Measurements from ENCODE around the gene CNTN1.

Gene CNTN1

DNA sequence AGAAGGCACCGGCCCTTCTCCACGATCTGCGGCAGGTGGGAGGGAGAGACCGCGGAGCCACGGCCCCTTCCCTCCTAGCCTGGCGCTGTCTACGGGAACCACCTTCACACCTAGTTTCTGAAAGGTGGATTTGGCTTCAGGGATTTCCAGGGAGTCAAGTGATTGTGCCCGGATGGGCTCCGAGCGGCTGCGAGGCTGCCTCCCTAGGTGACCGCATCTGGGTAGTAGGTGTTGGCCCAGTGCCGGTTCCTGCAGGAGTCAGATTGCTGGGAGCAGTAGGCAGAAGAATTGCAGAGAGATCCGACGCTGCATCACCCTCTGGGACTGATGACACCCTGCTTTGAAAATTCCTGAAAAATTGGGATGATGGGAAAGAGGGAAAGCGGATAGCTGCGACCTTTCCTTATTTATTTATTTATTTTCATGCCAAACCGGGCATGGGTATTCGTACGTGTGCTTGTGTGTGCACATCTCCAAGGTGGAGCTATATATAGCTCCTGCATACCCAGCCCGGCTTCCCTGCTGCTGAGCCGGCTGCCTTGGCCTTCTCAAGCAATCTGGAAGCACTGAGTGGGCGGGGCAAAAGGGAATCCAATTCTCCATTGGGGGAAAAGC is 1.1 kb downstream of the CNTN1 start:
- TF ChIP-seq, protein P1, sequence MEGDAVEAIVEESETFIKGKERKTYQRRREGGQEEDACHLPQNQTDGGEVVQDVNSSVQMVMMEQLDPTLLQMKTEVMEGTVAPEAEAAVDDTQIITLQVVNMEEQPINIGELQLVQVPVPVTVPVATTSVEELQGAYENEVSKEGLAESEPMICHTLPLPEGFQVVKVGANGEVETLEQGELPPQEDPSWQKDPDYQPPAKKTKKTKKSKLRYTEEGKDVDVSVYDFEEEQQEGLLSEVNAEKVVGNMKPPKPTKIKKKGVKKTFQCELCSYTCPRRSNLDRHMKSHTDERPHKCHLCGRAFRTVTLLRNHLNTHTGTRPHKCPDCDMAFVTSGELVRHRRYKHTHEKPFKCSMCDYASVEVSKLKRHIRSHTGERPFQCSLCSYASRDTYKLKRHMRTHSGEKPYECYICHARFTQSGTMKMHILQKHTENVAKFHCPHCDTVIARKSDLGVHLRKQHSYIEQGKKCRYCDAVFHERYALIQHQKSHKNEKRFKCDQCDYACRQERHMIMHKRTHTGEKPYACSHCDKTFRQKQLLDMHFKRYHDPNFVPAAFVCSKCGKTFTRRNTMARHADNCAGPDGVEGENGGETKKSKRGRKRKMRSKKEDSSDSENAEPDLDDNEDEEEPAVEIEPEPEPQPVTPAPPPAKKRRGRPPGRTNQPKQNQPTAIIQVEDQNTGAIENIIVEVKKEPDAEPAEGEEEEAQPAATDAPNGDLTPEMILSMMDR (IDR thresholded peaks at IDR 0.05; ENCODE audit: low read length, missing control alignments) = no peak
- no peak overlapping the region for H3K4me3 ChIP-seq (replicated peaks; ENCODE audit: low read depth, low read length)
- no peak for DNase-seq (ENCODE audit: low read depth)

DNA sequence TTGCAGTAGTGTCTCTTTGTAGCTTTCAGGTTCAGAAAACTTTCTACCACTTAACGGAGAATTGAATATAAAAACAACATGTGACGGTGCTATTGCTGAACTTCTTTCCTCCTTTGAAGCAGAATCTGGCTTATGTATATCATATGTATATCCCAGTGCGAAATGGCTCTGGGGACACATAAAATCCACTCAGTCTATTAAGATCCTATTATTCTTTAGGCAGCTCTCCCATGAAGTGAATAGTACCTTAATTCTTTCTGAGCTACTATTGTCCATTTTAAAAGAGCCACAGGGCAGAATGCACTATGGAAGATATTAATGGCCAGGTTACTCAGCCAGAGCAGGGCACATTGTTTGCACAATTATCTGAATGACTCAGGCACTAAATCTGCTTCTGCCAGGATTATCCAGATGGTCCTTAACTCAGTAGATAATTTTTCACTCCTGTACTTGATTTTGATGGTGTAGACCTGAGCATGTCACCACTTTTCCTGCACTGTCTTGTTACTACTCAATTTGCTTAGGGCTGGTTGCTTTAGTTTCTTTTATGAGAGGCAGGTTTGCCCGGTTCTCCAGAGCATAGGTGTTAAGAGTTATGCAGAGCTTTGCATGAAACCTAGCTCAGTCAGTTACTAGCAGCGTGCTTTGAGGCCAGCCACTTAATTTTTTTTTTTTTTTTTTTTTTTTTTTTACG is 5.5 kb downstream of the CNTN1 start:
- no peak for DNase-seq (ENCODE audit: low read depth)
- H3K4me3 ChIP-seq (replicated peaks; ENCODE audit: low read depth, low read length) = no peak overlapping the region
- TF ChIP-seq, protein P1 (IDR thresholded peaks at IDR 0.05; ENCODE audit: low read length, missing control alignments) = no peak

DNA sequence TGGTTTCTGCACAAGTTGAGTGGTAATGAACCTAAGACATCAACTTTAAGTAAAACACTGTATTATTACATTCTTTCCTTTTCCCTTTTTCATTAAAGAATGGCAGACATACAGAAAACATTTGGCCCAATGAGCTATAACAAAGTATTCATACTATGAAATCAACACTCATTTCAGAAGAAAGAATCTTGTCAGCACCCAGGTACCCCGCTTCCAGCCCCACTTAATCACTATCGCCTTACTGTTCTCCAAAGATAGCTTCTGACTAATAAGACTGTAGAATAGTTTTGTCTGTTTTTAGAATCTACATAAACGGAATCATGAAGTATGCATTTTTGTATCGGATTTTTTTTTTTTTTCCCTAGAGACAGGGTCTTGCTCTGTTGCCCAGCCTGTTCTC is 9.5 kb downstream of the CNTN1 start:
- no peak for DNase-seq (ENCODE audit: low read depth)
- TF ChIP-seq, protein P1 (IDR thresholded peaks at IDR 0.05; ENCODE audit: low read length, missing control alignments) = no peak

DNA sequence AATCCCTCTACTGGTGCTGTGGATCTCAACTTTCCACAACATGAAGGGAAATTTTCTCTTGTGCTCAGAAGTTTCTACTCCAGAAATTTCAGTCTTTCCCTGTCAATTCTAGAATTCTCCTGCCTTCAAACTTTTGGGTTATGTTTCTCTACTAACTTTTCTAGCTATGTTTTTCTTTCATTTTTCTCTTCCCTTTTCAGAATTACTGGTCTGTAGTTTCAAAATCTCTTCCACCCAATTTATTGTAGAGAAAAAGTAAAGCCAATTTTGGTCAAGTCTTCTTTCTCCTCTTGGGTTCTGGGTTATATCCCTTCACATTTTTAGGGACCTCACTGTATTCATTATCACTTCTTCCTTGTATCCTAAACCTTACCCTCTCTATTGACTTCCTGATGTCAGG is 18.9 kb downstream of the CNTN1 start:
- DNase-seq (ENCODE audit: low read depth) = no peak
- no peak overlapping the region for H3K4me3 ChIP-seq (replicated peaks; ENCODE audit: low read depth, low read length)
- TF ChIP-seq, protein P1 (IDR thresholded peaks at IDR 0.05; ENCODE audit: low read length, missing control alignments) = no peak

More for the DNA sequence above, 9.5 kb downstream of the CNTN1 start:
- no peak overlapping the region for H3K4me3 ChIP-seq (replicated peaks; ENCODE audit: low read depth, low read length)

DNA sequence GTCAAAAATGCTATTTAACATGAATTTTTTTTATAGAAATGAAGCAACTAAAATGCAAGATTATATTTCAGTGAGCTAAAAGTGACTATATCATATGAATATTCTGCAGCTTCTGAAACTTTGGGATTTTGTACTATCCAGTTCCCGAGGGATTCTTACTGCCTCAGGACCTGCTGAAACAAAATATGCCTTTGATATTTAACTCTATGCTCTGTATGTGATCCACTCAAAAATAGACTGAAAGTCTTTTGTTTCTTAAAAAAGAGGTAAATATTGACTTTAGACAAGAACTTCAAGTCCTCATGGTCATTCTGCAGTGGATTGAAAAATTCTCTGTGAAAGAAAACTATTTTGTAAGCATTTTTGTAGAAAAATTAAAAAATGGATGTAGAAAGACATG is 22.4 kb downstream of the CNTN1 start:
- TF ChIP-seq, protein P1 (IDR thresholded peaks at IDR 0.05; ENCODE audit: low read length, missing control alignments) = no peak
- H3K4me3 ChIP-seq (replicated peaks; ENCODE audit: low read depth, low read length) = no peak overlapping the region
- DNase-seq (ENCODE audit: low read depth) = no peak

DNA sequence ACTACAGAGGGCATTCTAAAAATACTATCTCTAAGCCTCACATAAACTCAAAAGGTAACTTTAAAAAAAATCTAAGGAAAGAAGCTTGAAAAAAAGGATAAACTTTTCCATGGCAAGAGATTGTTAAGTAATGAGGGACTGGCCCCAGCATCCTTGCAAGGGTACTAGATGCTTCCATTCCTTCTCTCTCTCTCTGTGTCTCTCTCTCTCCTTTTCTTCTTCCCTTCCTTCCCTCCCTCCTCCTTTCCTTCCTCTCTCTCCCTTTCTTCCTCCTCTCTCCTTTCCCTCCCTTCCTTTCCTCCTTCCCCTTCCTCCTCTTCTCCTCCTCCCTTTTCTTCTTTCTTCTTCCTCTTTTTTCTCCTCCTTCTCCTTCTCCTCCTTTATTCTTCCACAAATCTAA is 23.8 kb downstream of the CNTN1 start:
- TF ChIP-seq, protein P1 (IDR thresholded peaks at IDR 0.05; ENCODE audit: low read length, missing control alignments) = no peak
- DNase-seq (ENCODE audit: low read depth) = no peak
- no peak overlapping the region for H3K4me3 ChIP-seq (replicated peaks; ENCODE audit: low read depth, low read length)

DNA sequence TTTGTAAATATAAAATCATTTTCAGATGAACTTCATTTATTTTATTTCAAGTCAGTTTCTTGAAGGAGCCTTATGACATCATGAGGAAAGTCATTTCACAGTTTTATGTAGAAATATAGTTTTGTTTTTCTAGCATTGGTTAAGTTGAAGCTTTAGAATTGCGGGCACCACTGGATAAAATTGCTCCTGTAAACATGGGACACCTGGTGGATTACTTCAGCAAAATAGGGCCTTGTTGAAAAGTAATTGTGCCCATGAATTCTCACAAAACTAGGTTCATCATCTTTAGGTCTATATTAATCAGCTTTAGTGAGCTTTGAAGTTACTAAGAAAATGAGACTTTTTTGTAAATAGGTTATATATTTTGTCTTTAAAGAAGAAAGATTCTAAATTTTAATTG is 25.3 kb downstream of the CNTN1 start:
- TF ChIP-seq, protein P1 (IDR thresholded peaks at IDR 0.05; ENCODE audit: low read length, missing control alignments) = no peak
- H3K4me3 ChIP-seq (replicated peaks; ENCODE audit: low read depth, low read length) = no peak overlapping the region
- no peak for DNase-seq (ENCODE audit: low read depth)
